Dermis blood vessel endothelial cell (primary cell): ENCODE measurements around the gene SLX4. TPM values are rescaled to one million over a fixed set of nuclear protein-coding genes. Genes with fewer than 3 reads are reported as not detected.

ENCODE experiments used
- DNase-seq: peaks from one replicate; pipeline ENCODE4 v3.0.0; 2010
- total RNA-seq: library from RNA; depleted of rRNA; stranded (reverse); fragments of >200 nt; gene quantifications from 2 replicates; pipeline ENCODE4 v1.2.3, GENCODE V29; 2014

SLX4 gene
- total RNA-seq, 1 donor from 2014 or later, result 2.7 TPM

DNA sequence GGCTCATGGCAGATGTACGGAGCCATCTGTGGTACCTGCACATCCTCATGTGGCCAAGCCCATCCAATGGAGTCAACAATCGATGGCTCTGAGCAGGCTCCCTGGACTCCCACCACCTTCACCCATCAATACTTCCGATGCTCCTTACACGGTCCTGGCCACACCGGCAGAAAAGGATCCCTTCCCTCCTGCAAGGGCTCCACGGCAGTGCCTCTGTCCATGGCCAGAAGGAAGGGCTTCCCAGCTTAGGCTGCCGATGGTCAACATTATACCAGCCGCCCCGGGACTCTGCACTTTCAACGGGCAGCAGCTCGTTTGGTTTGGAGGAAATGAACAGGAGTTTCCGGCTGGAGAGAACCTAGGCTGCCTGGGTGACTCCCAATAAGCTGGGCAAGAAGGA lies 13.2 kb downstream of the SLX4 start:
- DNase-seq, result no peak

DNA sequence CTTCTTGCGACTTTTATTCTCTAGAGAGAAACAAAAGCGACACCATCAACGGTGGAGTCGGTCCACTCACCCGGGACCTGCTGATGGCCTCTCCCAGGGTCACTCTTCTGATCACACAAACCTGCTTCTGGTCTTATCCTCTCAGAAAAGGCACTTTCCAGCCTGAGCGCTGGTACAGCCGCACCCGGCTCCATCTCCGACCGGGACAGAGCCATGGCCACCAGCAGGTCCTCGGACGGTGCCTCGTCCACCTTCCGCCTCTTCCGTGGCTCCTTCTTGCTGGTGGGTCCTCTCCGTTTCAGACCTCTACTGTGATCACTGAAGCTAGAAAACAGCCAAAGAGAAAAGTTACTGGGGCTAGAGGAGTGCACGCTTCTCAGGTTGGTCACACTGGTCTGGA lies 13.7 kb downstream of the SLX4 start:
- no peak for DNase-seq

DNA sequence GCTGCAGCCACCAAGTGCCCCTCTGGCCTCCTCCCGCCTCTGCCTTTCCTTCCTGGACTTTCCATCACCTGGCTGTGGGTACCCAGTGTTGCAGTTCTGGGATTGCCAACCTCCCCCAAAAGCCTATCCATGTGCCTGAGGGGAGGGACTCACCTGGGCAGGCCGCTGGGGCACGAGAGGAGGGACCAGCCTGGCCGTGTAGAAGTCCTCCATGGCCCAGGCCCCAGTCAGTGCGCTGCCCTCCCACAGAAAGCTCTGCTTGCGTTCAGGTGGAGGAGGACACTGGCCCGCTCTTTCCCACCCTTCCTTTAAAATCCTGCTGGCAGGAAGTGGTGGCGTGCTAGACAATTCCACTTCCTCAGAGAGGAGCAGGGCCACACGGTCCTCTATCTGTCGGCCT lies 14.2 kb downstream of the SLX4 start:
- no peak for DNase-seq

DNA sequence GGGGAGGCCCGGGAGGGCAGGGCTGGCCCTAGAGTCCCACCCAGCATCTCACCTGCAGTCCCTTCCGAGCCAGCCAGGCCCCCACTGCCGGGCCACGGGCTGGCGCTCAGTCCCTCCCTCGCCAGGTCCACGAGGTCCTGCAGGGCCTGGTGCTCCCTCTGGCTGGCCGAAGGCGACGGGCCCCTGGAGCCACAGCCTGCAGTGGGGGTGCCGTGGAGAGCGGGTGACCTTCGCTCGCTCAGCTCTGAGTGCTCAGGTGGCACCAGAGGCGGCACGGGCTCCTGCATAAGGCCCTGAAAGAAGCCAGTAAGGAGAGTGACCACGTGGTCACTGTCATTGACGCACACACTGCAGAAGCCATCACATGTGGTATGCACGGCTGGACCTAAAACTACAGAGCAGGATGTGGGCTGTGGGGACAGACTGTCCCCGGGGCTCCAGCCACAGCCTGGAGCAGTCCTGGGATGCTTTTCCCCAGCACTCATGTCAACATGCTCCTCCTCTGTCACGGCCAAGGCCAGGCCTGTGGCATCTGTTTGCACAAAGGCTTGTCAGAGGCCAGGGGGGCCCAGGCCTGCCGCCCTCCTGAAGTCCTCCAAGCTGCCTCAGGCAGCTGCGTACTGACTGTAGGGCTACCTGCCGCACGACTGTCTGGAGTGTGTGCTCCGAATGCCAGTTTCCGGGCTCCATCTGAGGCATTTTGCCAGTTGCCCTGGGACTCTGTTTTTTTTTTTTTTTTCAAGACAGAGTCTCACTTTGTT lies 15.1 kb downstream of the SLX4 start:
- no peak for DNase-seq

DNA sequence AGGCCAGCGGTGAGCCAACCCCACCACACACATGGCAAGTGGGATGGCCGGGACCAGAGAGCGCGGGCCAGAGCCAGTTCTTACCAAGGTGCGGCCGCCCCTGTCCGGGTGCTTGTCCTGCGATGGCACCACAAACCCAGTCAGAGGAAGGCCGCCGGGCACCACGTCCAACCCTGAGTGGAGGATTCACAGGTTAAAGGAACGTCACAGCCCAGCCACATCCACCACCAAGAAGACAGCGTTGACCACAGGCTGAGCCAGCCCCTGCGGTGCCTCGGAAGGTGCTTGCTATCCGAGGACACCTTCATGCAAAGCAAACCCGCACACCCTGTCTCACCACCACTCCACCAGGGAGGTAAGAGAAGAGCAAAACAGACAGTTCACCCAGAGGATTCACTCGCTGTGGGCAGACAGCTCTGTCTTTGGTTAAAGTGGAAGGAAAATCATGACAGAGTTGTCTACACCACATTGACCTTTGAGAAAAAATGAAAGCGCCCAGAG lies 15.8 kb downstream of the SLX4 start:
- no peak for DNase-seq

DNA sequence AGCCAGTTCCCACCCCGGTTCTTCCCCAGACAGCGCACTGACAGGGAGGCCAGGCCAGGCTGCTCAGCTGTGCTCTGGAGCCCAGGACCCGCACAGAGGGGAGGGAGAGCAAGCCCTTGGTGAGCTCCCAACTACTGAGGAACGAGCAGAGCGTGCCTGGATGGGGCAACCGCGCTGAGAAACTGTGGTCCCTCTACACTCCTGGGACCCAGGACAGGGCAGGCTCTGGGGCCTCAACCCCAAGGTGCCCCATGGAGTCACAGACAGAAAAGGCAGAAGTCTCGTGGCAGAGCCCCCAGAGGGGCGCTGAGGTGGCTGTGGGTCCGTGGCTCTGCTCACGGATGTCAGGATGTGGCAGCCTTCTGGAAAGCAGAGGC lies 16.3 kb downstream of the SLX4 start:
- no peak for DNase-seq

DNA sequence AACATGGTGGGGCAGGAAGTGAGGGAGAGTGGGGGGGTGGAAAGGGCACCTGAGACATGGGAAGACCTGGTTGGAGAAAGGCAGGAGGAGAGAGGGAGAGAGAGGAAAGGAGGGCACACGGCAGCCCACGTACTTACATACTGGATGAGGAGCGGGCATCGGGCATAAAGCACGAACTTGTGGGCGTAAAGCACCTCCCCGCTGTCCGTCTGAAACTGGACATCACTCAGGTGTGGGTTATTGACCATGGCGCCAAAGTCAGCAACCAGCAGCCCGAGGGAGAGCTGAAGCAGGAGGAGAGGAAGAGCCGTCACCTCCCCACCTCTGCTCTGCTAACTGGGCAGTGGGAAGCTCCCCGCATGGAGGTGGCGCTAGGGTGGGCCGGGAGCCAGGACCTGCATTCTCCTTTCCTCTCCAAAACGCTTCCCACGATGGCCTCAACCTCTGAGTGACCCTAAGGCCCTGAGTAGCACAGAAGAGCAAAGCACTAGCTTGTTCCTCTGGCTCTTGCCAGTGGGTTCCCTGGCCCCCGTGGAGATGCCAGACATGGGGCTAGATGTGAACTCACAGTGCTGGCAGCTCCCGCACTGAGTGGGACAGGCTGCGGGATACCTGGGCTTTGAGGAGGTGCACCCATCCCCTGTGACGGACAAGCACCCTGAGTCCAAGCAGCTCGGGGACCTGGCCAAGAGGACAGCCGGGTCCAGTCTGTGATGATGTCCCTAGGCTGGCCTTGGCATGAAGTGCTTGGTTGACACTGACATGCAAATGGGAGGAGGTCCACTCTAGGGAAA lies 16.9 kb downstream of the SLX4 start:
- no peak for DNase-seq

DNA sequence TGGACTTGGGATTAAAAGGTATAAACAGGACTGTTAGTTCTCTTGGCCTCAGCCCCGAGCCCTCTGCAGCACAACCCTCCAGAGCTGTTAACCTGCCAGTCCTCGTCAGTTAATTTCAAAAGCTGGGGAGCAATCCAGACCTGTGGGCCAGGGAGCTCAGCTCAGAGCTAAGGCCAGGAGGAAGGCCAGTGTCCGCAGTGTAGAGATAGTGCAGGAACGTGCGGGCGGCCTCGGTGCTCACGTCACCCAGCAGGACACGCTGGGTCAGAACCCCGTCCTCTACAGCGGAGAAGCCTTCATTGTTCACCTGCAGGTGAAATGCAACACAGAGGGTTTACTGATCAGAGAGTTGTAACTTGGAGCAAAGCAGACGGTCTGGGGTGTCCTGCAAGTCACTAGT lies 18.8 kb downstream of the SLX4 start:
- no peak for DNase-seq

DNA sequence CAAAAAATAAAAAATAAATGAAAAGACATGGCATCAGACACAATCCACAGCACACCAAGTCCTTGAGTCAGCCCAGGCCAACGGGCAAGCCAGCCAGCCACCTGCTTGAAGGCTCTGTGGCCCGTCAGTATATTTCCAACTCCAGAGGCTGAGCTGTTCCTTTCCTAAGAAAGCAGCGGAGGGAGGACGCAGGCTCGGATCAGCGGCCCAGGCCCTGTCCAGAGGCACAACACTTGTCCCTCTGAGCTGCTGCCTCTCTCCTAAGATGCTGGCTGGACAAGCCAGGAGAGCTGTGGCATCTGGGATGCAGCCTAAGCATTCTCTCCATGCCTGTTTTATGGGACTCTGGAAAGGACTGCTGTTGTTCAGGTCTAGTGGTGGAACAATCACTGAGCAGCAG lies 19.4 kb downstream of the SLX4 start:
- DNase-seq, result no peak

DNA sequence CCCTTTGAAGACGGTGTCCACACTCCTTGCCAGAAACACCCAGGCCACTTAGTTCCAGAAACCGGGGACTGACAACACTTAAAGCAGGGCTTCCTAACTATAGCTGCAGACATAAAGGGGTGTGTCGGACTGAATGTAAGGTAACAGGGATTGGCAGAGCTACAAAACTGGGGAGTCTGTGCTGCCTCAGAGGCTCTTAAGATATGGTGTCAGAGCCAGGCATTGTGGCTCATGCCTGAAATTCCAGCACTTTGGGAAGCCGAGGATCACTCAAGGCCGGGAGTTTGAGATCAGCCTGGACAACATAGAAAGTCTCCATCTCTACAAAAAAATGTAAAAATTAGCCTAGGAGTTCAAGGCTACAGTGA lies 20.0 kb downstream of the SLX4 start:
- DNase-seq, result no peak

DNA sequence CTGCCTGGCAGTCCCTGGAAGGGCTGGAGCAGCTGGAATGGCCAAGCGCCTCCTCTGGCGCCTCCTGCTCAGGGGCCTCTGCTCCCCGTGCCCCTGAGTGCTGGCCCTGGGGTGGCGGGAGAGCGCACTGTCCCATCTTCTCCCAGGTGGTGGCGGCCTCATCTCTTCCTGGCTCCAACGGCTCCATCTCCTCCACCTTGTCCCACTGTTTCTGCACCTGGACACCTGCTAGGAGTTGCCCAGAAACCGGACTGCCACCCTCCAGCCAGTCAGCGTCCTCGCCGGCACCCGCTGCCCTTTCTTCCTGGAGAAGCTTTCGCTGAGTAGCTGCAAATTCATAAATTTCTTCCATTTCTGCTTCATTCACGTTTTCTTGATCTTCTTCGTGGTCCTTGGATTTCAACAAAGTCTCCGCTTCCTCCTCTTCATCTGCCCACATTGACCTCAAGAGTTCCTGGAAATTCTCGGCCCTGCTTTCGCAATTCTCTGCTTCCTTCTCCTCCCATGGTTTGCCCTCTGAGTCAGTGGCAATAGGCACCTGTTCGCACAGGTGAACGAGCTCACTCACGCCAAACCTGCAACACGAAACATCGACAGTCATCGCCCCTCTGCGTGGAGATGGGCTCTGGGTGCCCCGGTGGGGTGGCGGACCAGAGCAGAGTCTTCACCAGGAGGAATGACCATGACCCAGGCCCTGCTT lies 20.5 kb downstream of the SLX4 start:
- no peak for DNase-seq

DNA sequence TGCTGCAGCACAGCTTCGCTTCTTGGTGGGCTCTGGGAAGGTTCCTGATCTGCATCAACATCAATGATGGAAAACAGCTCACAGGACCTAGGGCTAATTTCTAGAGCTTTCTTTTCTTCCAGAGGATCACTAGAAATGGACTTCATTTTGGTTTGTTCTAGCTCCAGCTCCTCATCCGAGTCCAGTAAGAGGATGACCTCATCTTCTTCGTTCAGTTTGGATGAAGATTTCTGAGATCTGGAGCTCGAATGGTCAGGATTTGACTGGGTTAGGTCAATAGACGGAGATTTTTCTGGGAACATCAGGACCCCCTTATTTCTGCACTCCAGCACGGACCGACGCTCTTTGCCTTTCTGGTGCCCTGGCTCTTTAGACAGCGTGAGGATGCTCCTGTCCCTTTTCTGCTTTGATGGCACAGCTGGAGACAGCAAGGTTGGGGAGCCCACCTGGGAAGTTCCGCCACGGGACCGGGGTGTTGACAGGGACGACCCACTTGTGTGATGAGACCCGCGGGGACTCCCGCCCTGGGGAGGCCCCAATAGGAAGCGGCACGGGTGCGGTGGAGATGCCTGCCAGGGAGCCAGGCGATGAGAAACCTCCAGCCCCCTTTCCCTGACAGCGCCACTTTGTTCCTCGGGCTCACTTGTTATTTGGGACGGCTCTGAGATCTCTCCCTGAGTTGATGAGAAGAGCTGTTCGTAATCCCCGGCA lies 21.3 kb downstream of the SLX4 start:
- DNase-seq, result no peak

DNA sequence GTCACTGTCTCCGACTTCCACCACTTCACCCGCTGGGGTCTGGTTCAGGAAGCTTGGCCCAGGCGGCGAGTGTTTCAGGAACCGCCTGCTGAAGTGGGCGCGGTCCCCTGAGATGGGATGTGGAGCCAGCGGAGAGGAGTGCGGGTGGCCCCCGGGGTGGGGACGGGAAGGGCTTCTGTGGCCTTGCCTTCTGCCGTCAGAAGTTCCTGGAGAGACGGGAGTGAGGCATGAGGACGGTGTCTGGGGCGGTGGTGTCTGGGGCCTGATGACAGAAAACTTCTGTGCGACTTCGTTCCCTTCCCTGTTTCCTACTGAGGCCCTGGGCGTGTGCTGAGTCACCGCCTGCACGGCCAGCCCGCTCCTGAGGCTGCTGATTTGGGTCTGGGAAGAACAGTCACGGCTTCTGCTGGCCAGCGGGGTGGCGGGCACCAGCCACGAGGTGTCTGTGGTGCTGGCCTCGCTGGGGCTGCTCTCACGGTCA lies 21.9 kb downstream of the SLX4 start:
- no peak for DNase-seq

DNA sequence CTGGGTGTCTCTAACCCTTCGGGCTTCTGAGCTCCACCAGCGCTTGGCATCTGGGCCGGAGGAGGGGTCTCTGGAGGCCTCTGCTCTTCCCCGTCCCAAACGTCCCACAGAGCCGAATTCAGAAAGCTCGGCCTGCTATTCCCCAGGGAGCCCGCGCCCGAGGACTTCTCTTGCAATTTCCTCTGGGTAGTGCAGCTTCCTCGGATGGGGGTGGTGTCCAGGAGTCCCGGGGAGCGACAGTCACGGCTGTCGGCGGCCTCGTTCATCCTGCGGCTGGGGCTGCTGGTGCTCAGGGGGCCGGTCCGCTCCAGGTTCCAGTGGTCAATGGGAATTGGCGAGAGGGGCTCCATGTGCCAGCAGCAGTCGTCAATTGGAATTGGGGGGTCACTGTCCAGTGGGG lies 22.4 kb downstream of the SLX4 start:
- no peak for DNase-seq

DNA sequence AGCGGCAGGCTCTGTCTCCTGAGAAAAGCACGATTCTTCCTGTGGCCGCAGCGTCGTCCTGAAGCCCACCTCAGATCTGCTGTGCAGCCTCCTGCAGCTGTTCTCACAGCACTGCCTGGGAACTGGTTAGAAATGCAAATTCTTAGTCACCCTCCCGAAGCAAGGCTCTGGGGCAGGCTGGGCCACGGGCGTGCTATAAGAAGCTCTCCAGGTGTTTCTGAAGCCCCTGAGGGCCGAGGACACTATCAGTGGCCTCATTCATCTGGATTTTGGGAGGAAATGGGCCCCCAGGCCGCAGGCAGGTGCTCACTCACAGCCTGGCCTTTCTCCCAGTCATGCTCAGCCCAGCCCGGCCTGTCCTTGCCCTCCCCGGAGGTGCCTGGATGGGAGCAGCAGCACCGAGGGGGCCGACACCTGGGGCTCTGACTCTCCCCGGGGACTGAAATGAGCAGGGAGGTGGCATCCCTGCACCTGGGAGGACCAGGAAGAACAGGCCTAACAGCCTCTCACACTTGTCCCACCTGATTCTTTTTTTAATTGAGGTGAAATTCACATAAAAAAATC lies 23.8 kb downstream of the SLX4 start:
- DNase-seq, result no peak

DNA sequence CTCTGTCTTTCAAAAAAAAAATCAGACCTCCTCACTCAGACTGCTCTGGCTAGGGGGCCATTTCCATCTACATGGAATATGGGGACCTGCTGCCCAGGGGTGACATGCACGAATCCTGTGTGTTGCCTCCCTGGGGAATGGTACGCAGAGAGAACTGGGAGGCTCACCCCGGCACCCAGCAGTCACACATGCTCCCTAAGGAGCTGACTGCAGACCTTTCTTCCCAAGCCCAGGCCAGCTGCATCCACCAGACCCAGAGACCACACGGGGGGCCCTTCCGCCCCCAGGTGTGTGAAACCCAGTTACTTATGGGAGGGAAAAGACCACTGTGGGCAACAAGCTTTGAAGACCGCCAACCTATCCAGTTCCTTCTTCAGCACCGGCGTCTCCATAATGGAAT lies 27.0 kb downstream of the SLX4 start:
- no peak for DNase-seq

DNA sequence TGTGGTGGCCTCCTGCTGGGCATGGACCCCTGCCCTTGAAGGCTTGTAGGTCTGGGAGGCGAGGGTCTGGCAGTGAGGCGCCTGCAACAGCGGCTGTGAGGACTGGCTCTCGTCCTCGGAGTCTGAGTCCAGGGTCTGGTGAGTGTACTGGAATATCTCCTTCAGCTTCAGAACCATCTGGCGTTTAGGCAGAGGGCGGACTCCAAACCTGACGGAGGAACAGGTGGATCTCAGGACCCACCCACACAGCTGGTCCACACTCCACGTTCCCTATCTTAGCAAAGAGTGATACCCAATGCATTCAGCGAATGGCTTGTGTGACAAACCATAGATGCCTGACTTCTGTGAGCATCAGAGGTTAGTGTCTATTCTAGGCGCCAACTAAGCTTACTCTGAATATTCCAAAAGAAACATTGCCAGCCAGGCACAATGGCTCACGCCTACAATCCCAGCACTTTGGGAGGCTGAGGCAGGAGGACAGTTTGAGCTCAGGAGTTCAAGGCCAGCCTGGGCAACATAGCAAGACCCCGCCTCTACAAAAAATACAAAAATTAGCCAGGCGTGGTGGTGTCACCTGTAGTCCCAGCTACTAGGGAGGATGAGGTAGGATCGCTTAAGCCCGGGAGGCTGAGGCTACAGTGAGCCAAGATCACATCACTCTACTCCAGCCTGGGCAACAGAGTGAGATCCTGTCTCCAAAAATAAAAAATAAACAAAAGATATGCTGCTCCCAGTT lies 27.9 kb downstream of the SLX4 start:
- DNase-seq, result no peak

DNA sequence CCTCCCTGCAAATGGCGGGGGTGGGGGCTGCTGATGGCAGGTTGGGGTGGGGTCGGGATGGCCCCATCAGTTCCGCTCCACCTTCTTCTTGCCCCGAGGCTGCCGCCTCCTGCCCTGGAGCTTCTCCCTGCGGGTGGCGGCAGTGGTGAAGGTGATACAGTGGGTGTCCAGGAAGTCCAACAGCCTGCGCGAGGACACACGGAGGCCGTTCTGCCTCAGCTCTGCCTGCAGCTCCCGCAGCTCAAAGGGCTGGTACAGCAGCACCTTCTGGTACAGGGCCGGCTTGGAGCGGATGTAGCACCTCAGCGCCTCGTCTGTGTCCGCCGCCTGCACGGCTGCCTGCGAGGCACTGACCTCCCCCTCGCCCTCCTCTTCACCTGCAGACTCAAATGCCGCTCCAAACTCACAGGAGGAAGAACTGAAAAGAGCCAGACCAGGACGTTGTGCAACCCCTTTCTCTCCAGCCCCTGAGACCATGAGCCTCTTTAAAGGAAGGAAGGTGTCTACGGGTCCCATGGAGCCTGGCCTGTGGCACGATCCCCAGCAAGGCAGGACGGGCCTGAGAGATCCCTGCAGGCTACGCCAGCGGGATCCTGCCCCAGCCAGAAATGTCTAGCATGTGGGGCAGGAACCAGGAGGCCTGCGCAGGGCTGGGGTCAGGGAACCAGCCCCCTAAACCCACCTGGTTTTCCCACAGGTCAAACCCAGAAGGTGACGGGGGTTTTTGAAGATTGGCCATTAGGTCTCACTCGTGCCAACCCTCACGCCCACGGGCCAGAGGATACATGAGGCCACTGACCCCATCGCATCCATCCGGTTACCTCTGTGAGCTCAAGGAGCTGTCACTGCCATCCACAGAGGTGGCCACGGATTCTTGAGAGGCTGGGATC lies 28.9 kb downstream of the SLX4 start:
- DNase-seq, result no peak

DNA sequence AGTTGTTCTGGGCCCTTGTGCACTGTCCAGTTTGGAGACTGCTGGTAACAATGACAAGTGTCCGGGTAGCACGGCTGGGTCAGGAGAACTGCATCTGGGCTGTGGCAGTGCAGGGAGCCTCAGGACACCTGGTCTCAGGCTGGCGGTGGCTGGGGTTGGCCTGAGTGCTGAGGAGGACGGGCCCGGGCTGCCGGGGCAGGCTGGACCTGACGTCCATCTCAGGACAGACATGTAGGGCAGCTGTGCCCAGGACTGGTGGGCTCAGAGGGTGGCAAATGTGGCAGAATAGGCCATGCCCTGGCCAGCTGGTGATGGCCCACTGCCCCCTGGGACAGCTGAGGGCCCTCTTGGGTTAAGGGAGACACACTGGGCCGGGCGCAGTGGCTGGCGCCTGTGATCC lies 30.0 kb downstream of the SLX4 start:
- DNase-seq, result no peak

DNA sequence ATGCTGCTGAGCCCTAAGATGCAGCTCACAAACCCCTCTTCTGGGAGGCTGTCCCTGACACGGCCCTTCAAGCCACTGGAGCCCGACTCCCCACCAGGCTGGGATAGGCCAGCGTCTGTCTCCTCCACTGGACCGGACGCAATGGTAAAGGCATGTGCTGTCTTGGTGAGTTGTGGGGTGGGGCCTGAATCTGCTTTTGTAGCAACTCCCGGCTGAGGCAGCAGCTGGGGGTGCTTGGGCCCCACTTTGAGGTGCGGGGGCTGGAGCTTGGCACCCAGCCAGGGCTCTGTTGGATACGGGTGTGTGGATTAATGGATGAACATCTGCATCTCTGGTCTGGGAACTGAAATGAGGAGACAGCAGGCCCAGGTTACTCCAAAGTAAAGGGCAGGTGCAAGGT lies 30.7 kb downstream of the SLX4 start:
- DNase-seq, result no peak

DNA sequence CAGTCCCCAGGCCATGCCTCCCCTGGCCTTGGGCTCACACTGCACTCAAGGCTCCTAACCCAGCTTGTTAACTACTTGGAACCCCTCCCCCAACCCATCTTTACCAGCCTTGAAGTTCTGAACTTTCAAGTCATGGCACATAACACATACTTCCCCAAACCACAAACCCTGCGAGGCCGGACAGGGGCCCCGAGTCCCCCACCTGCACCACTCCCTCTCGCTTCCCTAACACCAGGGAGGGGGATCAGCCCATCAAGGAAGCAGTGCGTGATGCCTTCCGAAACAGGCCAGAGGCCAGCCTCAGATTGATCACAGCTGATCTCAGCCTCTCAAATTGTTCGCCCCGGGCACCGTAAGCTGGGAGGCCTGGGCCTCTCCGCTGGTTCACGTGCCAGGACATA lies 31.2 kb downstream of the SLX4 start:
- no peak for DNase-seq
